CD4-positive, alpha-beta T cell treated with Interferon gamma for 1 hour (primary cell): ENCODE data around the gene DENND1B.

ENCODE experiments used
- DNase-seq: peaks from one replicate; pipeline ENCODE4 v3.0.0-alpha.2; 2020

Gene DENND1B

DNA sequence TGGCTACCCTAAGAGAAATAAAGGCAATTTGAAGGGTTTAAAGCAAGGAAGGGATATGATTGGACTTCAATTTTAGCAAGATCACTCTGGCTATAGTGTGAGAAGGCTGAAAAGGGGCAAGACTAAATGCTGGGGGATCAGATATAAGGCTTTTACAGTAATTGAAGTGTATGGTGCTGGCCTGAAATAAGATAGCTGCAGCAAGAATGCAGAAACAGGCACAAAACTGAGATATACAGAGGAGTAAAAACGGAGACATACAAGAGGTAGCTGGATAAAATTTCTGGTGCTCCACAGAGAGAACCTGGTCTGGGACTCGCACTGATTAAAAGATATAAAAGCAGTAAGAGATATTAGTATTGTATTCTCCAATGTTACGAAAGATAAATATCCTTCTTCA lies 92.0 kb downstream of the DENND1B start:
- no peak for DNase-seq

DNA sequence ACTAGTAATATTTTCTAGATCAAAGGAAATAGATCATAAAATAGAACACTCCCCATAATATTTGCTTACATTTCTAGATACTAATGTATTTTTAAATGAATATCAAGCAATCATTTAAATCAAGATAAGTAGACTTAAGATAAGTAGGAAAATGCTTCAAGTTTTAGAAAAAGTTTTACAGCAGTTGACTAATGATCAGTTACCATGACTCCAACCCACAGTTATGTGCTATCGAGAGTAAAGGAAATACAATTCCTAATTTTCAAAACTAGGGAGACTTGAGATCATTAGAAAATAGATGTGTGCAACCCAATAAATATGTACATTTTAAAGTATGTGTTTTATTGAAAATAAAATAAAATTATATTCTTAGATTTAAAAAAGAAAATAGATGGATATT lies 95.0 kb downstream of the DENND1B start:
- no peak for DNase-seq

DNA sequence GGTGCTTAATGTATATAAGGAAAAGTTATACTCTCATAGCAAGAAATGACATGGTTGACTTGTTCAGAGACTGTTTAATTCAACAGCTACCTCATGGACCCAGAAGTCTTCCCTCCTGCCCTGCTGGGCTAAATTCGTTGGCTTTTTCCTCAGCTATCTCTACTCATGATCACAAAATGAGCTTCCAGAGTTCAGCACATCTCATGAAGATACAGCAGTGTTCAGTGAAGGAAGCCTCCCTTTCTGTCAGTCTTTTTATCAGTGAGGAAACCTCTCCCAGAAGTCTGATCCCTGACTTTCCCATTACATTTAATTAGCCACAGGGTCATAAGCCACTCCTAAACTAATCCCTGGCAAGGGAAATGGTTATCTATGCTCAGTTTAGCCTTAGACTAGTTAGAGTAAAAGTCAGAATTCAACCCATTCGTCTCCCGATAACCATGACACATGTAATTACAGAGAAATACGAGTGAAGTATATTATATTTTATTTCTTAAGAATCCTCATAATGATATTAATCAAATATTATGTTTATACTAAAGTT lies 97.5 kb downstream of the DENND1B start:
- DNase-seq: no peak

DNA sequence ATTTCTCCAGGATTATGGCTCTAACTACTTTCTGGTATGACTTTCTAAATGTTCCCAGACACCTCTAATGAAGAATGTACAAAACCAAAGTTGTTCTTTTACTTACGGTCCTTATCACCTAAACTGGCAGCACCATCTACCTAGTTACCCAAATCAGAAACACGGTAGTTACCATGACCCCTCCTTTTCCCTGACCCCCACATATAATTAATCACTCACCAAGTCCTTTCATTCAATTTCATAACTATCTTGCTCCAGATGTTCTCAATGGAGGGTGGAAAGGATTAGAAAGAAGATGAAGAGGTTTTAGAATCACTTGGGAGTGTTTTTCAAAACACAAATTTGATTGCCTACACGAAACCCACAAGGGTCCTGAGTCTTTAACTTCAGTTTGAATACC lies 98.0 kb downstream of the DENND1B start:
- no peak for DNase-seq

DNA sequence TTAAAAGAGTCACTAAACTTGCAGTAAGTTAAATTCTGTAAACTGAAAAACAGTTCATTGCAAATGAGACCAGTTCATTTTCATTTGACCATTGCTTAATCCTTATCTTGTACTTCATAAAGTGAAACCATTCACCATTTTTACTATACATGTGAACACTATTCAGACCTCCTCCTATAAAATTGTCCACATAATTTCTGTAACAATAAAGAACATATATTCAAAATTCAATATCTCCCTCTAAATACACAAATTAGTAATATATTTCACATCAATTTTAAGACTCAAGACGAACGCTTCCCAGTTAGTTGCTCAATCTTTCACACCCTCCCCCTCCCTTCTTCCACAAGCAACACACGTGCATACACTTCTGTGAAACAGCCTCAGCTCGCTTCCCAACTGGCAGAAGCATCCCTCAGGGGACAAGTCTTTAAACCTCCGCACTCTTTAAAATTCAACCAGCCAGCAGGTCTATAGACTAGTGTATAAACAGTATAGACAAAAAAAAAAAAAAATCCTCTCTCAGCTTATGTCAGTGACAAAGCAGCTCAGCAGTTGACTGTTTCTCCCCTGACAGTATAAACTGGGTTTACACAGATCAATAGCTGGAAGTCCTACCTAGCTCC lies 99.6 kb downstream of the DENND1B start:
- no peak for DNase-seq

DNA sequence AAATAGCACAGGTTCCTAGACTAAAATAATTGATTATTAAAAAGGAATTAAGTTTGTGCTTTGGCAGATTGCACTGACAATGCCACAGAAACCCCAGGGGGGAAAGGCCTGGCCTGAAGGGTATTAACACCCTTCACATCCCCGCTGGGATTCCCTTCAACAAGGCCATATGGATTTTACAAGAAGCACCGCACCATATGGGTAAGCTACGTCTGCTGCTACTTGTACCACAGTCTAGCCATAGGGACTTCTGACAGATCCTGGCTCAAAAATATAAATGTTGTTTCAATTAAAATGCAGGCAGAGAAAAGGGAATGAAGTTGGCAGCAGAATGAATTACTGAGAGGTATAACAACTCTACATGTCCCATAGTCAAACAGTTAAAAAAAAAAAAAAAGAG lies 101.0 kb downstream of the DENND1B start:
- no peak for DNase-seq

DNA sequence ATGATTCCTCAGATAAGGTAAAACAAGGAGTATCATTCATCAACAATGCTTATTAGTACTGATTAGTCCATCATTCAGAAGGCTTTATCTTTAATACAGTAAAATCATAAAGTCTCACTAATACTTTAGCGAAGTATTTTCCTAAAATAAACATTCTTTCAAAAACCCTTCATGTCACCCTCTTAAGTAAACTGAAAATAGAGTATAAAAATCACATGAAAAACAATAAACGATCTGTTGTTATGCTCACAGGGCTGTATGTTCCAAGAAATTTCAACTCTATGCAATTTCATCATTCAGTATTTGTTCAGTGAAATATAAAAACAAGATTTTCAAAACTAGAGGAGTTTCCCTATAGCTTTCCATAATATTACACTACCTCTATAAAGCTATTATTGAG lies 102.0 kb downstream of the DENND1B start:
- no peak for DNase-seq

DNA sequence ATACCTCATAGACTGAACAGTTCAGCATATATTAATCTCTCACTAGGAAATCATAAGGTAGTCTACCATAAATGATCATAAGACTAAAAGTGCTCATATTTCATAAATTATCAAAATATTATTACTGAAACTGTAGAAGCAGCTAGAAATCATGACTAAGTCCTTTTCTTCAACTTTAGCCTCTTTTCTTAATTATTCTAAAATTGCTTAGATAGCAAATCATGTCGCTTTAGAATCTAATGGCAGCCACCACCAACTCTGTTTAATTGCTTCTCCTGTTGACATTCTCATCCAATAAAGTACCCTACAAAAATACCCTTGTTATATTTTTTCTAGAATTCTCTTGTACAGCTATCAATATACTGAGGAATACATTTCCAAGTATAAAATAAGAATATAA lies 102.9 kb downstream of the DENND1B start:
- DNase-seq: no peak

DNA sequence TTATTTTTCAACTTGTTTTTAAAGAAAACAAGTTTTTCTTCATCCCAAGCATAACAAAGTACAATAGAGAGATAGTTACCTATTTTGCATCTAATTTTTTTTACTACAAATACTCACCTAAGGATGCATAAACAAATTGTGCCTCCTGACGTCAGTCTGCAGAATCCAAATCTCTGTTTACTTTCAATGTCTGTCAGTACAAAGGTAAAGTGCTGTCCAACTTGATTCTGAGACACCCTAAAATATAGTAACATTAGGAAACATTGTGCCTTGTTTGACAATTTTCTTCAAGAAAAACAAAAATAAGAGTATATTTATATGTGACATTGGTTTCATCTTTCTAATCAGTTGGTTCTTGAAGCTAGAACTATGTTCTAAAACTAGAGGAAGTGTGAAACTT lies 103.4 kb downstream of the DENND1B start:
- no peak for DNase-seq

DNA sequence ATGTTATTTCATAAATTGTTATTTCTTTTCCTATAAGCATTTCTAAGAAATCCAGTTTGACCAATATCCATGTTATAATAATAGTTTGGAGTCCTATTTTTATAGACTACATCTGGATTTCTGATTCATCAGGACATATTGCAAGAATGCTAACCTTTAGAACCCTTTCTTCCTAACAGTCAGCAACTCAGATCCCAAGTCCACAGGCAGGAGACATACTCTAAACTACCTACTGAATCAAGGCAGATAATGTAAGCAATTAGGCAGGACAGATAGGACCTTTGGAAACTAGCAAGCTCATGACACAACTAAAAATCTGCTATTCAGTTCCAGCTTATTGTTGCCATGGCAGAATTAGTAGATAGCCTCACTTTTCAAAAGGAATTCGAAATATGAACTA lies 104.1 kb downstream of the DENND1B start:
- no peak for DNase-seq

DNA sequence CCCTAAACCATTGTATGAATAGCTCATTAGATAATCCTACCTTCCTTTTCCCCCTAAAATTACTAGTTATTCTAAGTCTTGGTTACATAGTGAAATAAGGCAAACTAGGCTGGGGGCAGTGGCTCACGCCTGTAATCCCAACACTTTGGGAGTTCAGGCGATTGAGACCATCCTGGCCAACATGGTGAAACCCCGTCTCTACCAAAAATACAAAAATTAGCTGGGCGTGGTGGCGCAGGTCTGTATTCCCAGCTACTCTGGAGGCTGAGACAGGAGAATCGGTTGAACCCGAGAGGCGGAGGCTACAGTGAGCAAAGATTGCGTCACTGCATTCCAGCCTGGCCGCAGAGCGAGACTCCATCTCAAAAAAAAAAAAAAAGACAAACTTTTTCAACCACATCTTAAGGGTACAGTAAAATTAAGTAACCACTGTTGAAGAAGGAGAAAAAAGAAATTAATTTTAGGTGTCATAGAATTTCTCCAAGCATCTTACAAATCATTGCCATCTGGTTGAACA lies 108.5 kb downstream of the DENND1B start:
- DNase-seq: no peak

DNA sequence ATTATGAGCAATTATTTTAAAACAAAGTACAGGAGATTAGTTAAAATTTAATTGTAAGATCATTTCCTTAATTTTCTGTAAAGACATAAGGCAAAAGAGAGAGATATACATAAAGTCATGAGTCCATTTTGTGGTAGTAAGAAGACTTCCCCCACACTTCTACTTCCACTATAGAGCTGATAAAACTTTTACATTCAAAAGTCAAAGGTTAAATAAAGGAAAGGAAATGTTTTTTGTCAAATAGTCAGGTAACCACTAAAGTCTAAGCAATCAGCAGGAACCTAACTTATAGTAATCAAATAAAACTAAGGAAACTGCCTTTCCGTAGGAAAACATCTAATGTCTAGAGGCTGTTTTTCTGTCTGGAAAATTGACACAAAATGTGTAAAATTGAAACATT lies 110.9 kb downstream of the DENND1B start:
- no peak for DNase-seq

DNA sequence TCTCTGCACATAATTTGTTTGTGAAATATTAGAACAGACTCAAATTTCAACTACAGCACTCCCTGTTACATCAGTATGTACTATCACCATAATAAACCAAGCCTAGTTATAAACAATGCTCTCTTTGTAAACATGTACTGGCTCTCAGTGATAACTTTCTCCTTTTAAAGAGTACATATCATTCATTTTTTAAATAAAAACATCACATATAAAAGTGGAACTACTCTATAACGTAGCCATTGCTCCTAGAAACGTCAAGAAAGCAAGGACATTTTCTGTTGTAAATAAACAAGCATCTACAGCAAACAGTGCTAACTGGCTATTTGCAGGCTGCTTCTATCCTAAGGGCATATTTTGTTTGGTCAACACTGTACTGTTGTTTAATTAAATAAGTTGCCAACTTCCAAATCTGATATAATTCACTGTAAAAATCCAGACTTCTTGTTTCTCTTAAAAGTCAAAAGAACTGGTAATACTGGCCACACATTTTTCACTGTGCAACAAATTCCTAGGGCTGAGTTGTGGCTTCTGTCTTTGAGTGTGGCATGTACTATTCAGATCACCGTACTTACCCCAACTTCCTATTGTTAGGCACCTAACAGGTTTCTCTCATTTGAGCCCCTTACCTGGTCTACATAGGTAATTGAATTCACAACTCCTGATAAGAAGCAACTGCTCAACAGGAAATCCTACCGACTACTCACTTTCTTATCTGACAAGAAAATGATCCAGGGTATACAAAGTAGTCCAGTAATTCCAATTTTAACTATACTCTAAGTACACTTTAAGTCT lies 111.9 kb downstream of the DENND1B start:
- no peak for DNase-seq

DNA sequence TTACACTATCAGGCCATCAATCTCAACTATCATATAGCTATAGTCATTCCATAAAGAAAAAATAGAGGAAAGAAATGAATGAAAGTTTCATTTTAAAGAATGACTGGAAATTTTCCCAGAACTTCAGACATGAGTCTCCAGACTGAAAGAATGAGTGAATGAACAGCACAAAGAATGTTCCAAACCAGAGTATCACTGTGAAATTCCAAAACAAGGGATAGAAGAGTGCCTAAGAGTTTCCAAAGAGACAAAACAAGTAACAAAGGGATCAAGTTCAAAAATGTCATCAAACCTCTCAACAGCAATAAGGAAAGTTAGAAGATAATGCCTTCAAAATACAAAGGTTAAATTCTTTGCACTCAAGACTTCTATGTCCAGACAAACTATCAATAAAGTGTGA lies 114.9 kb downstream of the DENND1B start:
- no peak for DNase-seq

DNA sequence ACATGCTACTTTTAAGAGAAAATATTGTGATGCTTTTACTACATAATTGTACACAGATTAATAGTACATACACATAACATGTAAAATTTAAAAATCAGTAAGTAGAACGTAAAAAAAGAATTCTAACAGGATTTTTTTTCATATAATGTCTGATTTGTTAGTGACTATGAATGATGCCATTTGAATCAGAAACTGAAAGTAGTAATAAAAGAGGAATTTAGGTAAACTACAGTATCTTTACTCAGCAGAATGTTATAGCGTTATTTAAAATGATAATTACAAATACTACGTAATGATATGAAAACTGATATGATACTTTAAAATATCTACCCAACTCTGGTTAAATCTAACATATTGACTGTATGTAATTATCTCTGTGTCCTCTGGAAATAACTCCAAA lies 116.1 kb downstream of the DENND1B start:
- DNase-seq: no peak

DNA sequence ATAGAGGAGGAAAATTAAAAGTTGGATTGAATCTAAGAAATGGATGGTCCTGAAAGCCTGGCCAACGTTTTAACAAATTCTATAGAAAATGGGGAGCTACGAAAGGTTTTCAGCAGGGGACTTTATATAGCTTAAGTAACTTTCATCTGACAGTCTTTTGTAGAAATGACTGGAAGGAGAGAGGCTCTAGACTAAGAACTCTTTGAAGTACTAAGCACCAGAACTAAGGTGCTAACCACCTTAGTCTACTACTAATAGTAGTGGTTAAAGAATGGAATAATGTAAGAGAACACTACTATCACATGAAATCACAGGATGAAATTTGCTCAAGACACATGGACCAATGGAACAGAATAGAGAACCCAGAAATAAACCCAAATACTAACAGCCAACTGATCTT lies 126.1 kb downstream of the DENND1B start:
- no peak for DNase-seq

DNA sequence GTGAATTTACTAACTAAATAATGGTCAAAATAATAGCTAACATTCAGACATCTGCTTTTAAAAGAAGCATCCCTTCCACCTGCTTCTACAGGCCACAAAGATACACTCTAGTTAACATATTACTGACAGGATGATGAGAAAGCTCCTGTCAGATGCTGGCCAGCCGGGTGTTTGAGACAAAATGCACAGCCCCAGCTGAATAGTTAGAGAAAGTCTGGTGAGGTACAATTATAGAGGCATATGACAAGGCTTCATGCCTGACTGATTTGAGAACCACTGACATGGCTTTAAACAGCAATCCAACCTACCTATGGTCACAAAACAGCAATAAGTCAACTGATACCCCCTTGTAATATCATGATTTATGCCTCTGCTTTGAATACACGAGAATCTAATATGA lies 137.0 kb downstream of the DENND1B start:
- DNase-seq: no peak

DNA sequence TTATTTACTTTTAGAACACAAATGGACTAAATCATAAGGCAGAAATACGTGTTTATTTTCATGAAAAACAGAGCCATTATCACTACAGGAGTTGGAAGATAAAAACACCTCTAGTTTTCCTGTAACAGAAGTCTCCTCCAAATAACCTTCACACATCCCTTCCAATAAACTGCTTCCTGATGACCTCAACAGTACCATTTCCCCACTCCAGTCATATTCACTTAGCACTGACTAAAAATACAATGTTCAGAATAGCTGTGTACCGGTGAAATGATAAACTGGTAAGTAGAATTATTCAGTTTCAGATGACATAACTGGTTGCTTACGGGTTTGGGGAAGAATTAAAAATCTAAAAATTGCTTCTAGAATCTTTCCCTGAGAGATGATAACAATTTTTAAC lies 137.9 kb downstream of the DENND1B start:
- no peak for DNase-seq

DNA sequence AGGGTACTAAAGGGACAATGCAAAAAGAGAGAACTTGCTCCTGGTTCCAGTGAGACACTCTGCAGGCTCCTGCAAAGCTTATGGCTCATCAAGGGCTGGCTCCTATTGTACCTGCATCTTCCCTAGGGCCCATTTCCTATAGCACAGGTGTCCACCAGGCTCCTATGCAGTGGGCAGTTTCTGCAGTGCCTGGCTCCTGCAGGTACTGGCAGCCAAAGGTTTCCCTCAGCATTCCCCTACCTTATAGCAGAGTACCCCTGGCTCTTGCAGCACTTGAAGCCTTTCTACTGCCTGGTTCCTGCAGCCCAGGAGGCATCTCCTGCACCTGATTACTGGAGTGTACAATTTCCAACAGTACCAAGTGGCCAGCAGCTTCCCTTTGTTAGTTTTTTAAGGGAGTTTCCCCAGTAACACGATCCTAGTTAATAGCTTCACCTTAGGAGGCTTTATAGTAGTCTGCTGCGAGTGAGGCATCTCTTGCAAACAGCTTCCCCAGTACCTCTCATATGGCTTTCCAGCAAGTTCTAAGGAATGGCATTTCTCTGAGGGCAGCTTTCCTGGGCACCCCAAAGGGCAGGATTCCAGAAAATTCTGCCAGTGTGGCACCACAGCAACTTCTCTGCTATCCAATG lies 141.7 kb downstream of the DENND1B start:
- DNase-seq: no peak

DNA sequence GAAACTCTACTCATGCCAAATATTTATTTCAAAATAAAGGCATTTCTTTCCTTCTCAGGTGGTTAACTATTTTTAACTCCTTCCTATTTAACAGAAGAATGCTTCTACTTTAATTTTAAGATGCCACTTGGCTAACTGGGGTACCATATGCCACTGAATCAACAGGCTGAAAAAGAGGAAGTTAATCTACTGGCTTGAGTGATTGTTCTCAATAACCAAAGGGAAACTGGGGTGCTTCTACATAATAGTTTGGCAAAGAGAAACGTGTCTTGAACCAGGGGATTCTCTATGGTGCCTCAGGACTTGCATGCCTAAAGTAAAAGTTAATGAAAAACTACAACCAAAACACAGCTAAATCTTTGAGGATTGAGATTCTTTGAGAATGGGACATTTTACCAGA lies 142.6 kb downstream of the DENND1B start:
- DNase-seq: no peak

DNA sequence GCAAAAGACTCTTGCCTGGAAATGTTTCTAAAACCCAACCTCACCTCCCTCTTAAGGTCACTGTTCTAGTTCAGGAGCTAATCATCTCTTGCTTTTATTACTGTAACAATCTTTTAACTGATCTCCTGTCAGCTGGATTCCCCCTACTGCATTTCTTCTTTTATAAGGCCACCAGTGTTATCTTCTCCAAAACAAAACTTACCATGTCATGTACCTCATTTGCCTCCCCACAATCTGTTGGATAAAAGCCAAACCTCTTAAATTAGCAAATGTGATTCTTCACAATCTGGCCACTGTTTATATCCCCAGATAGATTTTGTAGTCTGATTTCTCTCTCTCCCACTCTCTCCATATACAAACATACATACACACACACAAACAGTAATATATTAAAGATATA lies 143.3 kb downstream of the DENND1B start:
- no peak for DNase-seq

DNA sequence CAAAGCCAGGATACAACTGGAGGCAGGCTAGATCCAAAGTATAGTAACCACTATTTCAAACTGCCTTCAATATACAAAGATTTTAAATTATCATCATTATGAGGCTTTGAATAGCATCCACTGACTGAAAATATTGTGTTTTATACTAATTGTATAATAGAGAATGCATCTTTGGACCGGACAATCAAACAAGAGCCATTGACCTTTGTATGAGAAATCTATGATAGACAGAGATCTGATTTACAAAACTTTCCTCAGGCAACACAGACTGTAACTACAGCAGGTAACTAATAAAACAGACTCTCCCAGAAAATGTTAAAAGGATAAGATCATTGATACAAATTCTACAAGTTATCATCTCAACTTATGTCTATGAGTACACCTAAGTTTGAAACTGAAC lies 152.9 kb downstream of the DENND1B start:
- no peak for DNase-seq

DNA sequence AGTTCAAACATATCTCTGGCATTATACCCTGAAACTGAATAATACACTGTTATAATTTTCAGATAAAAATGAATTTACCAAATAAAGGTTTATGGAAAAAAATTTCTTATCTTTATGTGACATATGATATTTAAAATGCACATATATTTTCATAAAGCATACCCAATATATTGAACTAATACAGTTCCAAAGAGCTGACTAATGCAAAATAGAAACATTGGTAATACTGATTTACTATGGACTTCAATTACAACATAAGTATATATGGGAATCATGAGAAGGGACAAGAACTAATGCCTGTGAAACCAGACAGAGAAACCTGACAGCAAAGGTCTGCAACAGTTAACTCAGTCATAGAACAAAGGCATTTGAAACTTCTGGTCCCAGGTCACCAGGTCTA lies 153.5 kb downstream of the DENND1B start:
- no peak for DNase-seq

DNA sequence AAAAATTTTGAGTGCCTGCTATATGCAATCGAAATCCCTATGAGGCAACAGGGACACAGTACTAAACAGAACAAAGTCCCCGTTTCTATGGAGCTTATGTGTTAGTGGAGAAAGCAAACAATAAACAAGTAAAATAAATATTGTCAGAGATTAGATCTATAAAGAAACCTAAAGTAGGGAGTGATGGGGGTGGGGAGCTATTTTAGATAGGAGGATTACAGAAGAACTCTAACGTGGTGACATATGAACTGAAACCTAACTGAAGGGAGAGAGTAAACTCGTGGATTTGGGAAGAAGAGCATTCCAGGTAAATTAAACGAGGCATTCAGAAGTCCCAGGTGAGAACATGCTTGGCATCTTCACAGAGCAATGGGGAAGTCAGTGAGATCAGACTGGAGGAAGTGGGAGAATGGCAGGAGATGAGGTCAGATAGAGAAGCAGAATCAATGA lies 154.5 kb downstream of the DENND1B start:
- DNase-seq: no peak
